Ramos (cell line): ENCODE measurements around the gene CDH15.

ENCODE experiments used
- in situ Hi-C: fragments of 300-500 bp; cut with MboI; formaldehyde crosslinking; loops from one replicate; pipeline ENCODE4 v1.14.3; 2022; ENCODE audit warnings: low sequenced_read_pairs; ENCODE audit not compliant: unreplicated experiment

The CDH15 gene

DNA sequence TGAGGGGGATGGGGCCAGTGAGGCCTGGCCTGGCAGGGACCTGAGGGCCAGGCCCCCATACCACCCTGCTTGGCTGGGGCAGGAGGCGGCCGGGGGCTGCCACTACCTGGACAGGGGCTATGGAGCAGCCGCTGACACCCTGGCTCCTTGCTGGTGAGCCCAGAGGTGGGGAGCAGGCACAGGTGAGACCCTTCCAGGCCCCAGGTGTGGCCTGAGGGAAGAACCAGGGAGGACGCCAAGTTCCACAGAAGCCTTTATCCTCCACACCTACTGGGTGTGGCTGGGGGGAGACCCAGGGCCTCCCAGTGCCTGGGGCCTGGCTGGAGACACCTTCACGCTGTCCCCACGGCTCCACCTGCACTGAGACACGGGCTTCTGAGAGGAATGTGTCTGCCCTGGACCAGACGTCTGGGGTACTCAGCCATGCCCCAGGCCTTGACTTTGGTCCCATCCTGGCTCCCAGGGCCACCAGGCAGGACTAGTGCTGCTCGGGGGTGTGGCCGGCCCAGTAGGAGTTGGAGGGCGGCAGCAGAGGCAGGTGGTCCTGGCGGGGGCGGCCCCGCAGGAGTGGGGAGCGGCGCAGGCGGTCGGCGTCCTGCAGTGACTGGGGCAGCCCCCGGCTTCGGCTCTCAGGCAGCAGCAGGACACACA is 24.1 kb downstream of the CDH15 start:
- in situ Hi-C loops: no loop called here

DNA sequence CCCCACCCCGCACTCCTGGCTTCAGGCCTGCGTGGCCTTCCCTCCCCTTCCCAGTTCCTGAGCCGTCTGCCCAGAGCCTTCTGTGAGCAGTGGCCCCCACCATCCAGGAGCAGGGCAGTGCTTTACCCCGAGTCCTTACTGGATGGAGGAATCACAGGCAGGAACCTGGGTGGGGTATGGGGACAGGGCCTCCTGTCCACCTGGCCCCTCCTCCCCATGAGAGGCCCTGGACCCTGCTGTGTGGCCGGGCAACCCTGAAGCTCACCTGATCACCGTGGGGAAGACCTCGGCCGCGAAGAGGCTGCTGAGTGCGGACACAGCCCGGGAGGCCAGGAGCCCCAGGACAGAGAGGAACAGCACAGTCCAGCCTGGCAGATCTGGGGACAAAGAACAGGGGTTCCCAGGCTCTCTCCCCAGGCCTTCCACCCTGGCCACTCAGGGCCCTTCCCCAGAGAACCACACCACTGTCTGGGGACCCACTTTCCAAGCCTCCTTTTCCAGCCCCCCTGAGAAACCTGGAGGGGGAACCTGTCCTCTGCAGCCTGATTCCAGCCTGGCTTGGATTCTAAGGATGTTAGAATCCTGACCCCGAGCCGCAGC is 25.6 kb downstream of the CDH15 start:
- in situ Hi-C loops: no loop called here

DNA sequence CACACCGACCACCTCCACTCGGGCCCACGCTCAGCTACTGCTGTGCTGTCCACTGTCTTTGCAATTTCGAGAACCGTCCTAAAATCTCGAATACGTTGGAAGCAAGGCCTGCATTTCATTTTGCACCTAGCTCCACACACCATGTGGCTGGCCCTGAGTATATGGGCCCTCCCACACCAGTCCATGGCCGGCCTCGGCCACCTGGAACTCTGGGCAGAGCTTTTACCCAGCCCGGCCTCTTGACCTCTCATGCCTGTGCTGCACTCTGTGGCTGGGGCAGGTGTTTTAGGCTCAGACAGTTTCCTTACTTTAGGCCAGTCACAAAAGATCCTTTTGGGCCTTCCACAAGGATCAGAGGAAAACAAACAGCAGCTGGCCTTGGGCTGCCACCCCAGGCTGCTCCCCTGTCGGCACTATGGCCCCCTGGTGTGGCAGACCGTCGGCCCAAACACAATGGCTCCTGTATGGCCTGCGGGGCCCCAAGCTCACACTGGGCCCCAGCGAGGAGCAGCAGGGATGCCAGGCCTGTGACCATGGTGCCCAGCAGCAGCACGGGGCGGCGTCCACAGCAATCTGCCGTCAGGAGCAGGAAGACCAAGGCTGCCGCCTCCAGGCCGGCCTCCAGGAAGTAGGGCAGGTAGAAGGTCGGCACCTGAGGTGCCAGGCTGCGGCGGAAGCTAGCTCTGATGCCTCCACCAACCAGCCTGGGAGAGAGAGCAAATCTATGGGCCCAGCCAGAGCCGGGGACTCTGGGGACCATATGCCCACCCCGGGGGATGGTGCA is 26.3 kb downstream of the CDH15 start:
- in situ Hi-C loops: no loop called here

DNA sequence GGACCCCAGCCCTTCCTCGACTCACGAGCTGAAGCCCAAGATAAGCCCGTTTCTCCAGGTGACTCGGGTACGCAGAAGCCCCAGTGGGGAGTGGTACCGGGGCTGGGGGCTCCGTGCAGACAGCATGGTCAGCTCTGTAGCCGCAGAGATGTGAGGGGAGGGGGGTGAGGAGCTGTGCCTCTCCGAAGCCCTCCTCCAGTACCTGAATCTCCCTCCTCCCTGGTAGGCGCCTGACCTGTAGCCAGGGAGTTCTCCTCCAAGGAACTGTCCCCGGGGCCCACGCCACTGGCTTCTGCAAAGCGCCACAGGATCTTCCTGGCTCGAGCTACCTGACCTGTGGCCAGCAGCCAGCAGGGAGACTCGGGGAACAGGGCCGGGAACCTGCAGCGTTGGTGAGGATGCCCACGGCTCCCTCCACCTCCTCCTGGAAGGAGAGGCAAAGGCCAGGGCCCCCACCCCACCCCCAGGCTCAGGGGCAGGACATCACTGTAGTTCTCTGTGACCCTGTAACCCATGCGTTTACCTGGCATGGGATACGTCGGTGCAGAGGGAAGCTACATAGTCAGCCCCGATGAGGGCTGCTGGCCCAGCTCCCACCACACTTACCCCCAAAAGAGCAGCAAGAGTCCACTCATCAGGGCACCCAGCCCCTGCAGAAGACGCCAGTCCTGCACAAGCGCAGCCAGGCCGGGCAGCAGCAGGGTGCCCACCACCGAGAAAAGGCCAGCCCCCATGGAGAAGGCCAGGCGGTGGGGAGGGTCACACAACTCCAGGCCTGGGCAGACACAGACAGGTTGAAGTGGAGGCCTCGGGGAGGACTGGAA is 27.1 kb downstream of the CDH15 start:
- in situ Hi-C loops: no loop called here

DNA sequence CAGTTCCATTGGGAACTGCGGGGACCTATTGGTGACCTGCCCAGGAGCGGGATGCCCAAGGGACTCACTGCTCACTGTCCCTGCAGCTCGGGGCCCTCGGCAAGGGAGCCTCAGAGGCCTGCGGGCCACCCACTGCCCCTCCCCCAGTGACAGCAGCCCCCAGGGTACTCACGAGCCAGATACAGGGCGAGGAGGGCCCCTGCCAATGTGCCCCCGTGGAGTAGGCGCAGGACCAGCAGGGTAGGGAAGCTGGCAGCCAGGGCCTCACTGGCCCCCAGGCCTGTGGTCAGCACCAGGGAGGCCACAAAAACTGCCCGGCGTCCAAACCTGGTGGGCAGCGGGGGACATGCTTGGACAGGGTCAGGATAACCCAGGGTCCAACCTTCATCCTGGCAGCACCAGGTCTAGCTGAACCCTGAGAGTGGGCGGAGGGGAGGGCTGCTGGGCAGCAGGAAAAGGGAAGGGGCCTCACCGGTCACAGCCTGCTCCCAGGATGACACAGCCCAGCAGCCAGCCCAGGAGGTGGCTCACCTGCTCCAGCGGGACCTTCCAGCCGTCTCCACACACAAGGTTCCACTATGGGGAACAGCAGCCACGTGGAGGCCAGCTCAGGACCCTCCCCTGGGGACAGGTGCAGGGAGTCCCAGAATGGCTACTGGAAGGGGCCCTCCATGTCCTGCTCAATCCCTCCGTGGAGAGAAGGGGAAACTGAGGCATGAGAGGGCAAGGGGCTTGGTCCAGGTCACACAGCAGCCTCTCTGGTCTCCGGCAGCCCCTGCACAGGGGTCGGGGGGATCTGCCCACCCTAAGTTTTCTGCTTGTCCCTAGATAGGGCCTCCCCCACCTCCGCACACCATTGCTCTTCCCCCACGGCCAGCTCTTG is 27.9 kb downstream of the CDH15 start:
- in situ Hi-C loops: no loop called here

DNA sequence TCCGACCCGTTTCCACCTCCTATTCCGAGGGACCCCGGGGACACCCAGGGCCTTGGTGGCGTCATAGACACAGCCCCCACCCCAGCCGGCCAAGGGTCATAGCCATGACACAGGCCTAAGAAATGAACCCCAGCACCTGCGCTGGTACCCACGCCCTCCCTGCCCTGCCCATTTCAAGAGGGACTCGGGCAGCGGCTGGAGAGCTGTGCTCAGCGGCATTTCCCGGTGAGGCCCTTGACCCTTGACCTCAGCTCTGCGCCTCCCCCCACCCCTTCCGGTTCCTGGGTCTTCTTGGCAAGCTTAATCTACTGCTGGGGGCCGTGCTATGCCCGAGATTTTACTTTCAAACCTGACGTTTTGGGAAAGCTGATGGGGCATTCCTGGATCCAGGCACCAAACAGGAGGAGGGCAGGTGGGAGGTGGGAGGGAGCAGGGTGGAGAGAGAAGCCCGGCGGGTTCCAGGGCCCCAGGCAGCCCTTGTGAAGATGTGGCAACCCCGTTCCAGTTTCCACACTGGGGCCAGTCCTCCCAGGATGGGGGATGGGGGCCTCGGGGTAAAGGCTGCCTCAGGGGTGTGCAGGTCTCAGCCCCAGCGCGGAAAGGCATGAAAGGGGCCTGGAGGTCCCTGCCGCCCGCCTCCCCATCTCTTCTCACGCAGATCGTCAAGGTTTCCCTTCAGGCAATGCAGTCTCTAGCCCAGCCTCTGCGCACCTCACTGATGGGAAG is 28.7 kb downstream of the CDH15 start, which contains the start of gene SLC22A31:
Gene SLC22A31 (minus strand): TSS at position 414 of the 726 bp plus-strand sequence. CDS start 36 bp downstream, at position 378.
- in situ Hi-C loops: no loop called here

DNA sequence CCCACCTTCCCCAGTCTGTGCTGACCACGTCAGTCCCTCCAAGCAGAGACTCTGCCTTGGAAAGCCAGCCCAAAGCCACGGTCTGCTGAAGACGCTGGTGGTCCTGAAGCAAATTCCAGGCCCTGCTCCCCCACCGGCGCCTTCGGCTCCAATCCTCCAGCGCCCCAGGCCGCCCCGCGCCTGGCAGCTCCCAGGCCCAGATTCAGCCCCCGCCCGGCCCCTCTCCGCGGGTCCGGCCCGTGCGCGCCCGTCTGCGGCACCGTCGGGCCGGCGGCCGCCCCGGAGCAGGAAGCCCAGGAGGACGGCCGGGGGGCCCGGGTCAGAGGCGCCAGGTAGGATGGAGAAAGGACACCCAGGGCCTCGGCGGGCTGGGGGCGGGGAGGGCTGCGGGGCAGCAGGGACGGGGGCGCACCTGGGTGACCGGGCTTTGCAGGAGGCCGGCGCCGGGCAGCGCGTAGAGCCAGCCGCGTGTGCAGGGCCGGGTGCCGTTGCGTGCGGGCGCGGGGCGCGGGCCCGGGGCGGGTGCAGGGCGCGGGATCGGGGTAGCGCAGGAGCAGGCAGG is 29.4 kb downstream of the CDH15 start:
- in situ Hi-C loops: no loop called here

DNA sequence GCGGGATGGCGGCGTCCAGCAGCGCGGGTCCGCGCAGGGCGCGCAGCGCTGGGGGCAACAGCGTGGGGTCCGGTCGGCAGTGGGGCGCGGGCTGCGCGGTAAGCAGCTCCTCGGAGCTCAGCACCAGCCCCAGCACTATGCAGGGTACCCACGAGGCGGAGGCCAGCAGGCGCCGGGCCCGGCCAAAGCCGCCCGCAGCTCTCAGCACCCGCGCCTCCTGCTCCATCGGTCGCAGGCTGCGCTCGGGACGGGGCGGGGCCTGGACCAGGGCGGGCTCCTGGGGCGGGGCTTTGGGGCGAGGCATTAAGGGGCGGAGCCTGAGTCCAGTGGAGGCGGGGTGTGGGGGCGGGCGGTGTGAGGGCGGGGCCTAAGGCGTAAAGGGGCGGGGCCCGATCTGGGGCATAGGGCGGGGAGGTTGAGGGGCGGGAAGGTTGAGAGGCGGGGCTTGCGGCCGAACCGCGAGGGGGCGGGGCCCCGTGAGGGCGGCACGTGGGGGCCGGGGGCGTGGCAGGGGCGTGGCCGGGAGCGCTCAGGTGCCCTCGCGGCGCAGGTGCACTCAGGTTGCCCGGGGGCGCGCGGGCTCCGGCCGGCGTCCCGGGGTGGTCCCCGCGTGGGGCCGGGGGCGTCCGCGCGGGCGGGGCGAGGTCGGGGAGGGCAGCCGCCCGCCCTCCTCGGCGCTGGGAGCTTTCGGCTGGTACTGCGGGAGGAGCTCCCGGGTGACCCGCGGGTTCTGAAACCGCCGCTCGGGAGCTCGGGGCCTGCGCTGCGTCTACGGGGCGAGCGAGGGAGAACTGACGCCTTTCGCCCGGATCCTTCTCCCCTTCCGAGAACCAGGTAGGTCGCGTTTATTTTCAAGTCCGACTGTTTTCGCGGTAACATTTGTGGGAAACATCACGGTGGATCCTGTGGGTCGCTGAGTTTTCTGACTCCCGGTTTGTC is 30.2 kb downstream of the CDH15 start:
- in situ Hi-C loops: no loop called here

DNA sequence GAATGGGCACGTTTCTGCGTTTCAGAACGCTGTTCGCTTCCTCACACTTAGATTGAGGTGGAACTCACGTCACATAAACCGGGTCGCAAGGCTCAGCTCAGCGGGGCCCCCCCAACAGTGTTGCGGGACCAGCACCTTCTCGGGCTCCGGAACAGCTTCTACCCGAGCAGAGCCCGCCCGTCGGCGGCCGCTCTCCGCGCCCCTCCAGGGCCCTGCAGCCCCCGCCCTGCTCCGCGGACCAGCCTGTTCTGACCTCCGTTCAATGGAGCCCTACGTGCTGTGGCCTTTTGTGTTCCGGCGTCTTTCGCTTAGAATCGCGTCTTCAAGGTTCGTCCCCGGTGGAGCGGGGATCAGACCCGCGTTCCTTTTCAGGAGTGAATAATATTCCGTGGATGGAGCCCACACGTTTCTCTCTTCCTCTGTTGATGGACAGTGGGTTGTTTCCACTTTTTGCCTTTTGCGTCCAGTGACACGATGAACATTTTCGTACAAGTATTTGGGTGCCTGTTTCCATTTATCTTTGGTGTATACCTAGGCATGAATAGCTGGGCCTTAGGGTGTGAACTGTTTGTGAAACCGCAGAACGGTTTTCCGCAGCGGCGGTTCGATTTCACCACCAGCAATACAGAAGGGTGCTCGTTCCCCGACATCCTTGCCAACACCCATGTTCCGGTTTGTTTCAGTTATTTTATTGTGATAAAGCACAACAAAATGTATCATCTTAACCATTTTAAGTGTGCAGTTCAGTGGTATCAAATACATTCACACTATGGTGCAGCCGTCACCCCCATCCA is 31.1 kb downstream of the CDH15 start:
- in situ Hi-C loops: no loop called here

DNA sequence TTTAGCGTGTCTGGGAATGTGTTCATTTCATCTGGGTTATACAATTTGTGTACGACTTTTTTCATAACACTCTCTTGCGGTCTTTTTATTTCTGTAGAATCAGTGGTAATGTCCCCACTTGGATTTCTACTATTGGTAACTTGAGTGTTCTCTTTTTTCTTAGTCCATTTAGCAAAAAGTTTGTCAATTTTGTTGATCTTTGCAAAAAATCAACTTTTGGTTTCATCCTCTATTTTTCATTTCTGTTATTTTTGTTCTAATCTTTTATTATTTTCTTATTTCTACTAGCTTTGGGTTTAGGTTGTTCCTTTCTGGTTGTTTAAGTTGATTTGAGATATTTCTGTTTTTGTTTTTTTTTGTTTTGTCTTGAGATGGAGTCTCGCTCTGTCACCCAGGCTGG is 36.4 kb downstream of the CDH15 start:
- in situ Hi-C loops: no loop called here

DNA sequence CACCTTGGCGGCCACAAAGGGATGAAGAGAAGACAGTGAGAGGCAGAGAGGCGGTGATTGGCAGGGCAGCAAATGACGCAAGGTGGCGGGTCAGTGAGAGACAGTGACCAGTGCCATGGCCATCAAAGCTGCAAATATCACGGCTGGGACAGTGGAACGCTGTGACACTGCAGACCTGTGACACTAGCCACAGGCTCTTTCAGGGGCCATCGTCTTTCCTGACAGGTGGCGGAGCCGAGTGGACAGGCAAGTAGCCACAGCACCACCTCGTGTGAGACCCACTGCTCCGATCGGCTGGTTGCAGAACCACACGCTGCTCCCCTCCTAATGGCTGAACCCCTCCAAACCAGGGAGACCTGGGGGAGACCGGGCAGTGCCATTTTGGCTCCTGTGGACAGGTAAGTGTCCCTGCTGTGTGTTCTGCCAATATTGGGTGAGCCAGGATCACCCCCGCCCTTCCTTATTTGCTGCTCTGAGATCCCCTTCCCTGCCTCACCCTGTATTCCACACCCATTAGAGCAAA is 38.0 kb downstream of the CDH15 start:
- in situ Hi-C loops: loop anchor here (10.0 kb wide), 1 partner anchor 475 kb away; no protein-coding TSS in a partner anchor

DNA sequence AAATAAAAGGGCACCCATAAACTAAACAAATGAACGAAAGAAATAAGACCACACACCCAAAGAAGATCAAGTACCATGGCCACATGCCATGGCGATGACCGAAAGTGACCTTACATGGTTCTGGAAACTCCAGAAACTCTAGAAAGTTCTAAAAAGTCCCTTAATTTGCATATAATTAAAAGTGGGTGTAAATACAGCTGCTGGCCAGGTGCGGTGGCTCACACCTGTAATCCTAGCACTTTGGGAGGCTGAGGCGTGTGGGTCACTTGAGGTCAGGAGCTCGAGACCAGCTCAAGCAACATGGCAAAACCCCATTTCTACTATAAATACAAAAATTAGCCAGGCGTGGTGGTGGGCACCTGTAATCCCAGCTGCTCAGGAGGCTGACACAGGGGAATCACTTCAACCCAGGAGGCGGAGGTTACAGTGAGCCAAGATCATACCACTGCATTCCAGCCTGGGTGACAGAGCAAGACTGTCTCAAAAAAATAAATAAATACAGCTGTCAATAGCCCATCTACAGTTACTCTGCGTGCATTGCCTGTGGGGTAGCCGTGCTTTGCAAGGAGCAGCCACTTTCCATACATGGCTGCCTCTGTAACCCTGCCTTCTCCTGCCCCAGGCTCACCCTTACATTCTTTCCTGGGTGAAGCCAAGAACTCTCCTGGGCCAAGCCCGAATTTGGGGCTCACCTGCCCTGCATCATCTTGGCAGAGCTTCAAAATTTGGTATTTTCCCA is 38.8 kb downstream of the CDH15 start:
- in situ Hi-C loops: loop anchor here (10.0 kb wide), 1 partner anchor 476 kb away; no protein-coding TSS in a partner anchor

DNA sequence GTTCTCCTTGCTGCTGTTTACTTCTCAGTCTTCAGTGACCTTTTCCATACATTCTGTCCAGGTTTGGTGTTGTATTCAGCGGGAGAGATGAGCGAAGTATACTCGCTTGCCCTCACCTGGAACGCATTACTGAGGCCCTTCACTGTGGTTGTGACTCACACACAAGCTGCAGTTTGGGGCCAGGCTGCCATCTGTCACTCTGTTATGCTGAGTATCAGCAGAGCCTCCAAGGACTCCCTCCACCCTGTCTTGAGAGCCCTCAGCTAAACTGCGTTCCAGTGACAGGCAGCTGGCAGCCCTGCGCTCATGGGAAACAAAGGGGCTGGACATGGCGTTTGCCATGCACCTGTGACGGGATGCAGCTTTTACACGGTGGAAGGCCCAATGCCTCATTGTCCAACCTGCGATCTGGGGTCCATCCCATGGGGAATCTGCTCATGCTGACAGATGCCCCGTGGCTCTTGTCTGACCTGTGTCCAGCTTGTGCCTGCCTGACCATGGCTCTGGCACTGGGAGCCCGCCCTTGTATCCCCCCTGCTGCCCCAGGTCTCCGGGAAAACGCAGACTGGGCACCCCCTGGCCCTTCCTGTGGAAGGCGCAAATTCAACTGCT is 39.5 kb downstream of the CDH15 start:
- in situ Hi-C loops: loop anchor here (10.0 kb wide), 1 partner anchor 476 kb away; no protein-coding TSS in a partner anchor

DNA sequence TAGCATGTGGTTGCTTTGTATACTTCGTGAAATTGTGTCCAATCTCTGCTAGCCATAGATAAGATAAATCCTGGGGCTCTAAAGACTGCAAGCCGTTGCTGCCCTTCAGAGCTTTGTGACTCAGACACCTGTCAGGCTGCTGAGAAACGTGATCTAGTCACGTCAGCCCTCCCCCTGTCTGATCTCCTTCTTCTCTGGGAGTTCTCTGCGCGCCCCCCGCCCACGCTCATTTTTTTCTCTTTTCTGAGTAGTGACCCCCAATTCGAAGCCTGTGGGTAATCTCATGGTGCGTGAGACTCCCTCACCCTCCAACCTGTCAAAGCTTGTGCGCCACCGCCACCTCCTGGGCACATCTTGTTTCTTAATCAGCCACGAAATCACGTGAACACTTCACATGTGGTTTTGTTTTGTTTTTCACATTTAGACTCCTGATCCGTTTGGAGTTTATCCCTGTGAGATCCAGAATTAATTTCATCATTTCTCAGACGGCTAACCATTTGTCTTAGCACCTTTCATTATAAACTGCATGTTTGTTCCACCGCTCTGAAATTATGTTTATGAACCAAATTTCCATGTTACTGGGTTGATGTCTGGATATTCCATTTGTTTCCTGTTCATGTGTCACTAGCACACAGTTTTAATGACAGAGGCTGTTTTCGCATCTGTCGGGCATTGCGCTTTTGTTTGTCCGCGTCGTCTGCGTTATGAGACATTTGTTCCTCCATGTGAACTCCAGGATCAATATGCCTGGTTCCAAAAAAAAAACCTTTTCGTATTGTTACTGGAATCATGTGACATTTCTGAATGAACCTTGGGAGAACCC is 45.0 kb downstream of the CDH15 start:
- in situ Hi-C loops: loop anchor here (5.0 to 10.0 kb wide), 2 partner anchors 404 to 482 kb away; partner anchors contain the start of gene APRT

DNA sequence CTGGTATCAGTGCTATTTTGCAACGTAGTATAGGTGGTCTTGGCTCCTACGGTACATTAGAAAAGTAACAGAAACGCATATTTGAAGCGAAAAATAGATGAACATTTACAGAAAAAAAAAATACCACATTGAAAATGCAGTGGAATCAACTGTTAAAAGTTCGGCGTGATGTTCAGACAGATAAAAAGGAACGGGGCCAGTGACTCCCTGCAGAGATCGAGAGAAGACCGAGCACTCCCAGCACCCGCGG is 45.5 kb downstream of the CDH15 start:
- in situ Hi-C loops: loop anchor here (5.0 to 10.0 kb wide), 2 partner anchors 405 to 482 kb away; partner anchors contain the start of gene APRT
